Sigmoid colon (tissue), 3 donors: ENCODE data around the gene KDR.

Experiments used
- POLR2A ChIP-seq, 2 donors: fragments of 450-650 bp; IDR thresholded peaks; one replicate each; pipeline ENCODE4 v1.6.1; 2016; ENCODE audit warnings: antibody characterized with exemption in 2 of 2, mild to moderate bottlenecking in 2 of 2, moderate library complexity in 2 of 2
- TF ChIP-seq, protein P1 (sequence below), 4 experiments: fragments of 450-650 bp in 3 of 4; fragments of 200-600 bp in 1 of 4; IDR thresholded peaks; one replicate each; pipeline ENCODE4 v1.5.1; 2016 to 2019; ENCODE audit warnings: antibody characterized with exemption in 4 of 4, mild to moderate bottlenecking in 3 of 4, moderate library complexity in 2 of 4

DNA sequence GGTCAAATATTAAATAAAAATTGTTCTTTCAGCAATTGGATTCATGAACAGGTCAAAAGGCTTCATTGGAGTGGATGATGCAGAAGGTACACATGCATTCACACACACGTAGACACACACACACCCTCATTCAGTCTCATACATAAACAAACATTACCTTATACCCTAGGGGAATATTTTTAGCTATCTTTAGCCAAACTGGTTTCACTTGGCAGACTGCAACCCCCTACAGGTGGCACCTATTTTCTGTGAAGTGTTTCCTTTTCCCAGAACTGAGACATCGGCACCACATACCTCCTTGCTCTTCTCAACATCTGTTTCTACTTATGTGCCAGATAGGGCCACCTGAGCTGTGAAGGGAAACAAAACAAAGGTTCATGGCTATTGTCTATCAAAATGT is 18.5 kb upstream of the KDR start:
- TF ChIP-seq, protein P1, sequence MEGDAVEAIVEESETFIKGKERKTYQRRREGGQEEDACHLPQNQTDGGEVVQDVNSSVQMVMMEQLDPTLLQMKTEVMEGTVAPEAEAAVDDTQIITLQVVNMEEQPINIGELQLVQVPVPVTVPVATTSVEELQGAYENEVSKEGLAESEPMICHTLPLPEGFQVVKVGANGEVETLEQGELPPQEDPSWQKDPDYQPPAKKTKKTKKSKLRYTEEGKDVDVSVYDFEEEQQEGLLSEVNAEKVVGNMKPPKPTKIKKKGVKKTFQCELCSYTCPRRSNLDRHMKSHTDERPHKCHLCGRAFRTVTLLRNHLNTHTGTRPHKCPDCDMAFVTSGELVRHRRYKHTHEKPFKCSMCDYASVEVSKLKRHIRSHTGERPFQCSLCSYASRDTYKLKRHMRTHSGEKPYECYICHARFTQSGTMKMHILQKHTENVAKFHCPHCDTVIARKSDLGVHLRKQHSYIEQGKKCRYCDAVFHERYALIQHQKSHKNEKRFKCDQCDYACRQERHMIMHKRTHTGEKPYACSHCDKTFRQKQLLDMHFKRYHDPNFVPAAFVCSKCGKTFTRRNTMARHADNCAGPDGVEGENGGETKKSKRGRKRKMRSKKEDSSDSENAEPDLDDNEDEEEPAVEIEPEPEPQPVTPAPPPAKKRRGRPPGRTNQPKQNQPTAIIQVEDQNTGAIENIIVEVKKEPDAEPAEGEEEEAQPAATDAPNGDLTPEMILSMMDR (IDR thresholded peaks at IDR 0.05): no peak
- TF ChIP-seq POLR2A (IDR thresholded peaks at IDR 0.05): no peak
